Subcutaneous abdominal adipose tissue (tissue), 5 donors: ENCODE measurements around the gene CHD9NB.

Experiments used
- H3K27ac ChIP-seq: one replicate; pipeline ENCODE4 v1.7.0; 2013; ENCODE audit warnings: low read depth, mild to moderate bottlenecking, inconsistent platforms, low read length, moderate library complexity
- H3K27me3 ChIP-seq, 5 donors: one replicate each; pipeline ENCODE4 v1.7.0; 2013; ENCODE audit warnings: low read length in 5 of 5, inconsistent platforms in 1 of 5; ENCODE audit not compliant: control insufficient read depth in 5 of 5, insufficient read depth in 4 of 5
- H3K36me3 ChIP-seq, 5 donors: one replicate each; pipeline ENCODE4 v1.7.0; 2013; ENCODE audit warnings: low read length in 5 of 5; ENCODE audit not compliant: control insufficient read depth in 5 of 5, insufficient read depth in 5 of 5
- H3K4me1 ChIP-seq, 5 donors: one replicate each; pipeline ENCODE4 v1.7.0; 2013; ENCODE audit warnings: low read length in 5 of 5, mild to moderate bottlenecking in 3 of 5, moderate library complexity in 1 of 5; ENCODE audit not compliant: control insufficient read depth in 5 of 5, insufficient read depth in 5 of 5
- H3K4me3 ChIP-seq, 5 donors: one replicate each; pipeline ENCODE4 v1.7.0; 2013; ENCODE audit warnings: low read length in 5 of 5, low read depth in 1 of 5
- H3K9ac ChIP-seq, 5 donors: one replicate each; pipeline ENCODE4 v1.7.0; 2013; ENCODE audit warnings: low read length in 5 of 5, mild to moderate bottlenecking in 4 of 5, moderate library complexity in 3 of 5
- H3K9me3 ChIP-seq, 5 donors: one replicate each; pipeline ENCODE4 v1.7.0; 2013; ENCODE audit warnings: low read length in 5 of 5; ENCODE audit not compliant: control insufficient read depth in 5 of 5
- donor health status: healthy.
- donor health status: healthy.
- donor health status: healthy.
- donor health status: healthy.
- donor health status: healthy.

CHD9NB gene

DNA sequence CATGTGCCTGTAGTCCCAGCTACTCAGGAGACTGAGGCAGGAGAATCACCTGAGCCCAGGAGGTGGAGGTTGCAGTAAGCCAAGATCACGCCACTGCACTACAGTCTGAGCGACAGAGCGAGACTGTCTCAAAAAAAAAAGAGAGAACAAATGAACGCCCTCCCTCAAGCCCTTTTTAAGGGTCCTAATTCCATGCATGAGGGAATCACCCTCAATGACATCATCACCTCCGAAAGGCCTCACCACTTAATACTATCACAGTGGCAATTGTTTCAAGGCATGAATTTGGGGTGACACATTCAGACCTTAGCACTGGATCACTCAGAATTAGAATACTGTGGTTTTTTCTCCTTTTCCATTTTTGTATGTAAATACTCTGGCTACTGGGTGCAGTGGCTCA, 57.8 kb downstream of the CHD9NB start:
- Histone ChIP-seq H3K9me3 (no peaks in the 10 kb centered on the region), H3K27me3 (no peaks in the 10 kb centered on the region), H3K27ac (no peak overlapping the region), H3K4me3 (no peak overlapping the region), H3K9ac (no peak overlapping the region), H3K4me1 (no peaks in the 10 kb centered on the region), H3K36me3 (no peaks in the 10 kb centered on the region)

DNA sequence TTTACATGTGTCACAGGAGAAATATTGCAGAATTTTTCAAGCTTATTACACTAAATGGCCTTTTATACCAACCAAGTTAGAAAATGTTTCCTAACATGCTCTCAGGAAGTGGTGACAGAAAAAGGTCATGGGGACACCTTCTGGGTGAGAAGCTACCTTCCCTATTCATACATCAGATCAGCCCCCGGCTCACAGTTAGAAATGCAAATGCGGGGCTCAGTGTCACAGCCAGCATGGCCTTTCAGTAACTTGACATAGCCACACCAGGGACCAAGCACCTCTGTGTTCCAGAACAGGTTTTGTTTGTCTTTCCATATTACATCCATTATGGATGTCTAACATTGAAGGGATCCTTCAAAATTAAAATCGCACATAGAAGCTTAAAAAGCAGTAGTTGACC, 59.5 kb downstream of the CHD9NB start:
- Histone ChIP-seq H3K27me3 (no peaks in the 10 kb centered on the region), H3K27ac (no peak overlapping the region), H3K9me3 (no peaks in the 10 kb centered on the region), H3K36me3 (no peaks in the 10 kb centered on the region), H3K9ac (no peak overlapping the region), H3K4me1 (no peaks in the 10 kb centered on the region), H3K4me3 (no peak overlapping the region)

DNA sequence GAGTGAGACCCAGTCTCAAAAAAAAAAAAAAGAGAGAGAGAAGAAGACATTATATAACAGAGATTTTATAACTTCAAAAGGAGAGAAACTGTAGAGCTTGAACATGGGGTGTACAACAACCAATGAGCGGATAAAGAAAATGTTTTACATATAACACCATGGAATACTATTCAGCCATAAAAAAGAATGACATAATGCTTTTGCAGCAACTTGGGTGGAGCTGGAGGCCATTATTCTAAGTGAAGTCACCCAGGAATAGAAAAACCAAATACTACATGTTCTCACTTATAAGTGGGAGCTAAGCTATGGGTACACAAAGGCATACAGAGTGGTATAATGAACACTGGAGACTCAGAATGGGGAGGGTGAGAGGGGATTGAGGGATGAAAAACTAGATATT, 61.1 kb downstream of the CHD9NB start:
- Histone ChIP-seq H3K4me3 (no peak overlapping the region), H3K27me3 (no peaks in the 10 kb centered on the region), H3K9me3 (no peaks in the 10 kb centered on the region), H3K27ac (no peak overlapping the region), H3K9ac (no peak overlapping the region), H3K4me1 (no peaks in the 10 kb centered on the region), H3K36me3 (no peaks in the 10 kb centered on the region)
